Measurements from ENCODE around the gene RNASE7. TPM values are rescaled to one million over a fixed set of nuclear protein-coding genes. Genes with fewer than 3 reads are reported as not detected.
A peak's percentile ranks its signal among the peaks of the same experiment; 100 is the strongest.

Gene RNASE7
- total and polyA plus RNA-seq, 2 donors from 2014 or later: not detected

DNA sequence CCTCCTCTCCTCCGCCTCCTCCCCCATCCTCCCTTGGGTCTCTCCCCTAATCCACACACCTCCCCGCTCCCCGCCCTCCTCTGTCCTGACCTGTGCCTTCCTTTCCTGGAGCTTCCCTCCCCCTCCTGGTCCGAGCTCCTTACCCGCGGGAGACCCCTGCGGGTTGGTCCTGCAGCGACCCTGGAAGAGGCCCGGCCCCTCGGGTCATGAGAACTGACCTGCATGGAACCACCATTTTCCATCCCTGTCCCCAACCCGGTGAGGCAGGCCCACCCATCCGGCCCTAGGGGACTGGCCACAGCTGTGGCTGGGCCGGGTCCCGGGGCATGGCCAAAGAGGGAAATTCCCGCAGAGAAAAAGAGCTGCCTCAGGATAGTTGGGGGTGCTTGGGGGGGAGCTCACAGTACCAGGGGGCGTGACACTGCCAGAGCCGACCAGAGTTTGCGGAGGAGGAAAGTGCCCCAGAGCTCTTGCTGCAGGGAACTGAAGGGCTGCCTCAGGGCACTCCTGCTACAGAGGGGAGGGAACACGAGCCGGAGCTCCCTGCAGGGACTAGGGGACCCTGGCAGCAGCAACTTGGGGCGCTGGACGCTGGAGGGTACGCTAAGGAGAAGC lies 28.6 kb downstream of the RNASE7 start:
- Histone ChIP-seq H3K27me3 (ENCODE audit: control insufficient read depth, insufficient read depth, low read length) (no peaks in the 10 kb centered on the region), H3K4me3 (ENCODE audit: low read length in 3 of 3) (peak overlapping the region; percentile 80 to 90 (median 82)), H3K9me3 (ENCODE audit: control insufficient read depth in 2 of 3, insufficient read depth in 1 of 3, low read length in 3 of 3) (no peaks in the 10 kb centered on the region), H3K36me3 (ENCODE audit: control insufficient read depth in 2 of 3, insufficient read depth in 3 of 3, low read length in 3 of 3) (peaks cover 3 to 10% (median 9%) of the 10 kb centered on the region in 3 donors), H3K4me1 (ENCODE audit: control insufficient read depth in 2 of 3, insufficient read depth in 2 of 3, low read depth in 1 of 3, low read length in 3 of 3) (peaks cover 6 to 14% (median 12%) of the 10 kb centered on the region in 3 donors), H3K9ac (ENCODE audit: low read length in 3 of 3) (peak overlapping the region; percentile 78 to 87 (median 83)), H3K27ac (ENCODE audit: low read depth in 2 of 2, low read length in 2 of 2) (peak overlapping the region; percentile 85 to 86)
- TF ChIP-seq, protein P1, sequence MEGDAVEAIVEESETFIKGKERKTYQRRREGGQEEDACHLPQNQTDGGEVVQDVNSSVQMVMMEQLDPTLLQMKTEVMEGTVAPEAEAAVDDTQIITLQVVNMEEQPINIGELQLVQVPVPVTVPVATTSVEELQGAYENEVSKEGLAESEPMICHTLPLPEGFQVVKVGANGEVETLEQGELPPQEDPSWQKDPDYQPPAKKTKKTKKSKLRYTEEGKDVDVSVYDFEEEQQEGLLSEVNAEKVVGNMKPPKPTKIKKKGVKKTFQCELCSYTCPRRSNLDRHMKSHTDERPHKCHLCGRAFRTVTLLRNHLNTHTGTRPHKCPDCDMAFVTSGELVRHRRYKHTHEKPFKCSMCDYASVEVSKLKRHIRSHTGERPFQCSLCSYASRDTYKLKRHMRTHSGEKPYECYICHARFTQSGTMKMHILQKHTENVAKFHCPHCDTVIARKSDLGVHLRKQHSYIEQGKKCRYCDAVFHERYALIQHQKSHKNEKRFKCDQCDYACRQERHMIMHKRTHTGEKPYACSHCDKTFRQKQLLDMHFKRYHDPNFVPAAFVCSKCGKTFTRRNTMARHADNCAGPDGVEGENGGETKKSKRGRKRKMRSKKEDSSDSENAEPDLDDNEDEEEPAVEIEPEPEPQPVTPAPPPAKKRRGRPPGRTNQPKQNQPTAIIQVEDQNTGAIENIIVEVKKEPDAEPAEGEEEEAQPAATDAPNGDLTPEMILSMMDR (IDR thresholded peaks at IDR 0.05; ENCODE audit: borderline replicate concordance, extremely low read depth, insufficient read depth): no peak
- FAIRE-seq: no peak
- DNase-seq: peak; percentile 78 to 90 (median 86)
- intact Hi-C loops (cut with DNase I): no loop called here

DNA sequence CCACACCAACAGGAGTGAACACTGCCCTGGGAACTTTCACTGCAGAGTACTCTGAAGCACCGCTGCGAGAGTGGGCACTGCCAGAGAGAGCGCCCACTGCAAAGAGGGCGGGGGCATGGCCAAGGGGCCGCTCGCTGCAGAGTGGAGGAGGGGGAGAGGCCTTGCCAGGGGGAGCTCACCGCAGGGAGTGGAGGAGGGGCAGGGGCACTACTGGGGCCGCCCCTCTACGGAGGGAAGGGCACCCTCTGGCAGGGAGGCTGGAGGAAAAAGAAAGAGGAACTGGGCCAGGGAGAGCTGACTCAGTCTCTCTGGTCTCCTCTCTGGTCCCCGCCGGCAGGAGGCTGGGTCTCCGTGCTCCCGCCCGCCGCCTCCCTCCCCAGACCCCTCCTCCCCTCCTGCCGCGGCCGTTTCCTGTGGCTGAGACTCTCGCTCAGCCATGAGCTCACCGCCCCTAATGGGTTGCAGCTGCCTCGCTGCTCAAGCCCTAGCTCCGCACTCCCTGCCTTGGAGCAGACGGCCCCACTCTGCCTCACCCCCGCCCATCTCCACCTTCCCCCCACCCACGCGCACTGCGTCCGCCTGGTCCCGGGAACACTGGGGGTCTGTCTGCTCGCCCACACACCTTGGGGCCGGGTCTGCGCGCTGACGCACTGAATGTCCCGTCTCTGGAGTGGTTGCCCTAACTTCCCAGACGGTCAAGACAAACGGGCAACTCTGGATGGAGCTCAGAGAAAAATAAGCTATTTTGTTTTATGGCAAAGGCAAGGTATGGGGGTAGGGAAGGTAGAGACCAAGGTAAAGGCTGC lies 29.3 kb downstream of the RNASE7 start:
- TF ChIP-seq, protein P1 (IDR thresholded peaks at IDR 0.05; ENCODE audit: borderline replicate concordance, extremely low read depth, insufficient read depth): no peak
- Histone ChIP-seq H3K27me3 (ENCODE audit: control insufficient read depth, insufficient read depth, low read length) (no peaks in the 10 kb centered on the region), H3K27ac (ENCODE audit: low read depth in 2 of 2, low read length in 2 of 2) (peak overlapping the region; percentile 85 to 86), H3K36me3 (ENCODE audit: control insufficient read depth in 2 of 3, insufficient read depth in 3 of 3, low read length in 3 of 3) (peaks cover 7 to 16% (median 16%) of the 10 kb centered on the region in 3 donors), H3K9me3 (ENCODE audit: control insufficient read depth in 2 of 3, insufficient read depth in 1 of 3, low read length in 3 of 3) (no peaks in the 10 kb centered on the region), H3K9ac (ENCODE audit: low read length in 3 of 3) (peak overlapping the region; percentile 78 to 87 (median 83)), H3K4me3 (ENCODE audit: low read length in 3 of 3) (peak overlapping the region; percentile 80 to 90 (median 82)), H3K4me1 (ENCODE audit: control insufficient read depth in 2 of 3, insufficient read depth in 2 of 3, low read depth in 1 of 3, low read length in 3 of 3) (peaks cover 6 to 14% (median 12%) of the 10 kb centered on the region in 3 donors)
- DNase-seq: peak; percentile 93 to 97 (median 95)
- intact Hi-C loops (cut with DNase I): no loop called here
- FAIRE-seq: no peak

GRCh38 chr14:21072031-21072473 lies 29.9 kb downstream of the RNASE7 start:
- FAIRE-seq (no peak), DNase-seq (peak in 2 of 5 donors; percentile 70 to 76)
- no peaks in the 10 kb centered on the region for H3K9me3 ChIP-seq (ENCODE audit: control insufficient read depth in 2 of 3, insufficient read depth in 1 of 3, low read length in 3 of 3)
- intact Hi-C loops (cut with DNase I): no loop called here
- peaks cover 7 to 20% (median 18%) of the 10 kb centered on the region in 3 donors for H3K36me3 ChIP-seq (ENCODE audit: control insufficient read depth in 2 of 3, insufficient read depth in 3 of 3, low read length in 3 of 3)
- H3K27ac ChIP-seq (ENCODE audit: low read depth in 2 of 2, low read length in 2 of 2): peak overlapping the region; percentile 85 to 86
- TF ChIP-seq, protein P1 (IDR thresholded peaks at IDR 0.05; ENCODE audit: borderline replicate concordance, extremely low read depth, insufficient read depth): no peak
- peak overlapping the region; percentile 28 to 80 (median 47) for H3K4me3 ChIP-seq (ENCODE audit: low read length in 3 of 3)
- no peaks in the 10 kb centered on the region for H3K27me3 ChIP-seq (ENCODE audit: control insufficient read depth, insufficient read depth, low read length)
- peak overlapping the region in 2 of 3 donors; percentile 39 to 61 for H3K9ac ChIP-seq (ENCODE audit: low read length in 3 of 3)
- H3K4me1 ChIP-seq (ENCODE audit: control insufficient read depth in 2 of 3, insufficient read depth in 2 of 3, low read depth in 1 of 3, low read length in 3 of 3): peaks cover 6 to 14% (median 12%) of the 10 kb centered on the region in 3 donors
